GM12873 (cell line): Measurements from ENCODE around the gene ALOXE3.

ENCODE experiments used
- TF ChIP-seq, protein P1 (sequence below): IDR thresholded peaks from 2 replicates; pipeline ENCODE4 v1.5.1; 2012; ENCODE audit warnings: low read depth, mild to moderate bottlenecking, moderate library complexity, low read length, control low read depth; ENCODE audit not compliant: insufficient read depth; ENCODE audit errors: missing control alignments

The ALOXE3 gene

DNA sequence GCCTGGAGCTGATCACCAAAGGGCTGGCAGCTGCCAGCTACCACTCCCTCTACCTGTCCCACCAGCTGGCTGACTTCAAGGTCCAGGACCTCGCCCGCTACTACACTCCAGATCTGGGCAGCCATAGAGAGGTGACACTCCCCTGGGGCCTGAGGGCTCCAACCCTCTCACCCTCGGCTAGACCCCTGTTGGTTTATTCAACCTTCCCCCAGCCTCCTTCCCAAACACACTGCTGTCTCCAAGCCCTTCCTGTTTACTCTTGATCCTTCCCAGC lies 48.8 kb downstream of the ALOXE3 start:
- TF ChIP-seq, protein P1, sequence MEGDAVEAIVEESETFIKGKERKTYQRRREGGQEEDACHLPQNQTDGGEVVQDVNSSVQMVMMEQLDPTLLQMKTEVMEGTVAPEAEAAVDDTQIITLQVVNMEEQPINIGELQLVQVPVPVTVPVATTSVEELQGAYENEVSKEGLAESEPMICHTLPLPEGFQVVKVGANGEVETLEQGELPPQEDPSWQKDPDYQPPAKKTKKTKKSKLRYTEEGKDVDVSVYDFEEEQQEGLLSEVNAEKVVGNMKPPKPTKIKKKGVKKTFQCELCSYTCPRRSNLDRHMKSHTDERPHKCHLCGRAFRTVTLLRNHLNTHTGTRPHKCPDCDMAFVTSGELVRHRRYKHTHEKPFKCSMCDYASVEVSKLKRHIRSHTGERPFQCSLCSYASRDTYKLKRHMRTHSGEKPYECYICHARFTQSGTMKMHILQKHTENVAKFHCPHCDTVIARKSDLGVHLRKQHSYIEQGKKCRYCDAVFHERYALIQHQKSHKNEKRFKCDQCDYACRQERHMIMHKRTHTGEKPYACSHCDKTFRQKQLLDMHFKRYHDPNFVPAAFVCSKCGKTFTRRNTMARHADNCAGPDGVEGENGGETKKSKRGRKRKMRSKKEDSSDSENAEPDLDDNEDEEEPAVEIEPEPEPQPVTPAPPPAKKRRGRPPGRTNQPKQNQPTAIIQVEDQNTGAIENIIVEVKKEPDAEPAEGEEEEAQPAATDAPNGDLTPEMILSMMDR = no peak

DNA sequence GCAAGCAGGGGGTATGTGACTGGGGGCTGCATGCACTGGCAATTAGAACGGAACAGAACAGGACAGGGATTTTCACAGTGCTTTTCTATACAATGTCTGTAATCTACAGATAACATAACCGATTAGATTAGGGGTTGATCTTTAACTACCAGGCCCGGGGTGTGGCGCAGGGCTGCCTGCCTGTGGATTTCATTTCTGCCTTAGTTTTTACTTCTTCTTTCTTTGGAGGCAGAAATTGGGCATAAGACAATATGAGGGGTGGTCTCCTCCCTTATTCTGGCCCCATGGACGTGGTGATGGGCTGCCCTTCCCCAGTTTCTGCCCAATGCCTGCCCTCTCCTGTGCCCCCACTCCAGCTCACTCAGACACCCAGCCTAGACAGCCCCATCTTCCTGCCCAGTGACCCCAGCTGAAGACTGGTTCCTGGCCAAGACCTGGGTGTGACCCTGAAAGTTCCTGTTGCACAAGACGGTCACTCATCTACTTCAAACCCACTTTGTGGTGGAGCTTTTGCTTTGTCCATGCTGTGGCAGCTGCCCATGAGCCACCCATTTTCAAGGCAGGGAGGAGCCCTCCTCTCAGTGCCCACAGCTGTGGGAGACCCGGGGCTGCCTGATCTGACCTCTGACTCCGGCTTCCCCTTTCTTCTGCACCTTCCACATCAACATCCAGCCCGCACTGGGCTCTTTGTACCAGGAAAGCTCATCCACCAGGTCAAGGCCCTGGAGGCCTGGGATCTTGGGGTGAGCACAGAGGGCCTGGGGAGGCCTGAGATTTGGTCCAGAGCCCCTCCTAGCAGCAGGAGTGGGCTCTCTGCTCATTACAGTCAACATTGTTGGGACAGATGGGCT lies 49.4 kb downstream of the ALOXE3 start:
- TF ChIP-seq, protein P1 = no peak

DNA sequence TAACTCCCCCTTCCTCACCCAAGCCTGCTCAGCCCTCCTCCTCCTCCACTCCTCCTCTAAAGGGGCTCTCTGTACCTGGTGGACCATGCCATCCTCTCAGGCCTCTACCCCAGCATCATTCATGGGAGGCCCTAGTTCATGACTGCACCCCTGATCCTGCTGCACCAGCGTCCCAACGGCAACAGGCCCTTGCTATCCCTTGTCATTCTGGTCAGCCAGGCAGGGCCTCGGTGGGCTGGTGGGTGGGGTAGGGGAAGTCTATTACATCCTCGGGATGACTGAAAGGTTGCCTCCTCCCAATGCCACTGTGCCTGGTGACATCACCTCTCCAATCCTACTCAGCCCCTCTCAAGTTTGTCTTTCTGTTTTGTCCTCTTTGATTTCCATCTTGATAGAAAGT lies 50.5 kb downstream of the ALOXE3 start:
- TF ChIP-seq, protein P1 = no peak

DNA sequence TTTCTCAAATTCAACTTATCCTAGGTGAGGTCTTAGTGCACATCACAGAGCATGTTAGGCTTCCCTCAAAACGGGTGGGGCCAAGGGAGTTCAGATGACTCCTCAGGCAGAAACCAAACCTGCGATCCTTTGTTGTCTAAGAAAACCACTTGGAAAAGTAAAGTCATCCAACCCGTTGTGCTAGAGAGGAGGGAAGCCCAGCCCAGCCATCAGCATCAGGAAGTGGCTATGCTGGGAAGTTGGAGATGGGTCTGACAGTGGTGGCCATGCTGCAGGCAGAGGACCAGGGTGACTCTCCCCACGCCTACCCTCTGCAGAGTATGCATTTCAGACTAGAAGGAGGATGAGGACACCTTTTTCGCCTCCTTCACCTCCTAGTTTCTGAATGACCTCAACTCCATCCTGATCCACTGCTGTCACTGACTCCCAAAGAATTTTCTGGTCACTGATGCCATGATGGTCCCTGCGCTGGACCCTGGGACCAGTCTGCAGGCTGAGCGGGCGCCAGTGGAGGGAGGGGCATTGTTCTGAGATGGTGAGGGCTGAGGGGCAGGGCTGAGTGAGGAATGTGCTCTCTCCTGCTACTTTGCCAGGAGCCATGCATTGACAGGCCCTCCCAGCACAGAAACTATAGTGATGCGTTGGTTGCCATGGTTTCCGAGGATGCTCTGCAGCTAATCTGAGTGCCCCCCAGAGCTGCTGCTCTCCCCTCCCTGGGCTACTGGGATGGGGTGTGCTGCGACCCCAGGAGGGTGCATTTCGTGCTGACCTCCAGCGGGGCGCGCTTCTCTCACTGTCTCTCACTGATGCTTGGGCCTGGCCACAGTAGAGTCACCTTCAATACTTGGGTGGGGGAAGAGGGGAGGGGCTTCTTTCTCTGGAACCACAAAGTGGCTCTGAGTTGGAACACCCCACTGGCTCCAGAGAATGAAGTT lies 51.2 kb downstream of the ALOXE3 start:
- TF ChIP-seq, protein P1 = no peak

DNA sequence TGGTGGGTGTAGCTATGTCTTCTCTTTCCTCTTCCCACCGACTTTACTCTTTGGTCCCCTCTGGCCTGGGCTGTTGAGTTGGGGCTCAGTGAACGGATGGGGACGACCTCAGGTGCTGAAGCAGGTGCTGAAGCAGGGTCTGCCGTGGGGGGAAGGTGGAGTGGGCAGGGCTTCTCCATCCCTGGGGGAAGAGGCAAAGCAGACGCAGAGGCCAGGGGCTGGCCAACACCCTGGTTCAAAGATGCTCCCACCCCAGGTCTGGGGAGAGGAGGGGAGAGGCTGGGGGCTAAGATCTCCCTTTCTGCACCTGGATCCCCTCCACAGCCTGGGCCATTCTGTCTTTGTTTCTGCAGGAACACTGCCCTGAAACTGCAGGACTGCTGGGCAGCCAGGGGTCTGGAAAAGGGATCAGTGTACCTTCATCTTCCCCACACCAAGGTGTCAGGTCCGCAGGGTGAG lies 53.7 kb downstream of the ALOXE3 start:
- TF ChIP-seq, protein P1 = no peak

DNA sequence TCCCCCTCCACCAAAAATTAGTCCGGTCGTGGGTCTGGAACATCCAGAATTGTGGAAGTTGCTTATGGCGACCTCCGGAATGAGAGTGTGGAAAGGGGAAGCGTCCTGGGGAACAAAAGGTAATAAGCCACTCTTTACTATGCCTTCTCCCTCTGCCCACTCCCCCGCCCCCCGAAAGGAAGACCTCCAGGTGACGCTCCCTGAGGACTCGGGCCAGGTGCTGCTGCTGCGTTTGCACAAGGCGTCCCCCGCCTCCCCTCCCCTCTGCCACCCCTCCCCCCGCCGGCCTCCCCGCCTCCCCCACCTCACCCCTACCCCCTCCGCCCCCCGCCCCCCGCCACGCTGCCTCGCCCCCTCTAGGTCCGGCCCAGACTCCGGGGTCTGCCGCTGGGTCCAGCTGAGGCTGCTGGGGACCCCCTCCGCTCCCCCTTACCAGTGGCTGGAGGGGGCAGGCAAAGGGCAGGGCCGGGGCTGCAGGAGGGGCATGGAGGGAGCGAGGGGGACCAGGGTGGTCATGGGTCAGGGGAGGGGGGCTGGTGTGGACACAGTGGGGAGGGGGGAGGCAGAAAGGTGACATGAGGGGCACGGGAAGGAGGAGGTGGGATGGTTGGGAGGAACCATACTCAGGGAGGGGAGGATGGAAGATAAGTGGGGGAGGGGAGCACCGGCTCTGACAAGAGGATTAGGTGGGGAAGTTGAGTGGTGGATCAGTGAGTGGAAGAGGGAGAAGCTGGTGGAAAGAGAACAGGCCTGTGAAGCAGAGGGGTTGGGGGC lies 54.4 kb downstream of the ALOXE3 start:
- TF ChIP-seq, protein P1 = no peak
